K562 (cell line): Measurements from ENCODE around the gene NECTIN4. TPM values are rescaled to one million over a fixed set of nuclear protein-coding genes. Genes with fewer than 3 reads are reported as not detected.

Source experiments
- DMBX1 ChIP-seq: fragments of 250-450 bp; sonication (Bioruptor Pico); IDR thresholded peaks from 2 replicates; pipeline ENCODE4 v1.8.0; 2022; ENCODE audit warnings: inconsistent platforms, mild to moderate bottlenecking, moderate library complexity, borderline replicate concordance
- HLTF ChIP-seq: fragments of 450-650 bp; IDR thresholded peaks from 2 replicates; pipeline ENCODE4 v1.6.1; 2016
- JUN ChIP-seq, 2 experiments: sonication (generic) in 1 of 2; formaldehyde crosslinking in 1 of 2; IDR thresholded peaks; 2 replicates each; pipeline versions ENCODE4 v1.6.1 to v1.8.0; 2012 to 2022; ENCODE audit warnings: borderline replicate concordance in 2 of 2, mild to moderate bottlenecking in 2 of 2, improper control_type of control experiment in 1 of 2, low read depth in 1 of 2, low read length in 1 of 2, missing genetic modification reagents in 1 of 2
- NCOA2 ChIP-seq, 2 experiments: fragments of 450-650 bp; IDR thresholded peaks; 2 replicates each; pipeline ENCODE4 v1.6.1; 2018; ENCODE audit warnings: mild to moderate bottlenecking in 2 of 2, moderate library complexity in 1 of 2; ENCODE audit not compliant: partially characterized antibody in 2 of 2
- SMARCC2 ChIP-seq: fragments of 450-650 bp; IDR thresholded peaks from 2 replicates; pipeline ENCODE4 v1.6.1; 2017; ENCODE audit warnings: antibody characterized with exemption, moderate library complexity, mild to moderate bottlenecking, low read depth
- TCF15 ChIP-seq: fragments of 250-450 bp; sonication (Bioruptor Pico); IDR thresholded peaks from 2 replicates; pipeline ENCODE4 v1.8.0; 2022; ENCODE audit warnings: moderate library complexity, mild to moderate bottlenecking, inconsistent platforms
- ZNF311 ChIP-seq: fragments of 250-450 bp; sonication (Bioruptor Pico); IDR thresholded peaks from 2 replicates; pipeline ENCODE4 v1.4.0; 2020; ENCODE audit warnings: mild to moderate bottlenecking, moderate library complexity
- ZNF561 ChIP-seq: fragments of 450-650 bp; formaldehyde crosslinking; conservative IDR thresholded peaks from 2 replicates; pipeline ENCODE4 v1.4.0; 2020; ENCODE audit warnings: mild to moderate bottlenecking, moderate library complexity
- ZNF592 ChIP-seq: fragments of 450-650 bp; IDR thresholded peaks from 2 replicates; pipeline ENCODE4 v1.6.1; 2017; ENCODE audit warnings: antibody characterized with exemption, mild to moderate bottlenecking
- ZNF766 ChIP-seq: fragments of 200-800 bp; sonication (Bioruptor generic); conservative IDR thresholded peaks from 2 replicates; pipeline ENCODE4 v1.6.1; 2016; ENCODE audit warnings: missing genetic modification characterization, missing compliant biosample characterization
- polyA plus RNA-seq, 8 experiments: library from polyadenylated mRNA; depleted of rRNA in 4 of 8; stranded (reverse) in 5 of 8; unstranded in 3 of 8; fragments of >200 nt; fragmentation: Nextera tagmentation in 2 of 8; fragmentation: Illumina TruSeq in 1 of 8; extraction: Ambion mirVana in 2 of 8; extraction: Trizol in 1 of 8; gene quantifications; 2 replicates each; pipeline versions ENCODE4 v1.2.1 to v1.2.3, GENCODE V29; 2011 to 2014; ENCODE audit warnings: inconsistent platforms in 1 of 8, missing spikeins in 1 of 8
- total RNA-seq, 7 experiments: library from RNA; depleted of rRNA in 6 of 7; stranded (reverse); fragments of >200 nt in 6 of 7; fragmentation: Illumina TruSeq in 2 of 7; extraction: Trizol in 2 of 7; gene quantifications; 2 replicates each; pipeline versions ENCODE4 v1.2.1 to v1.2.3, GENCODE V29; 2011 to 2021; ENCODE audit warnings: low replicate concordance in 1 of 7
- TF ChIP-seq, protein P1 (sequence below): fragments of 250-450 bp; sonication (Bioruptor Pico); IDR thresholded peaks from 2 replicates; pipeline ENCODE4 v1.8.0; 2022; ENCODE audit warnings: inconsistent platforms

The NECTIN4 gene
- total and polyA plus RNA-seq, 9 of the 15 experiments (the other 6 are each of a cell fraction or from before 2014, with no cell fraction given) = 0.01 to 0.09 TPM; not detected in 7

DNA sequence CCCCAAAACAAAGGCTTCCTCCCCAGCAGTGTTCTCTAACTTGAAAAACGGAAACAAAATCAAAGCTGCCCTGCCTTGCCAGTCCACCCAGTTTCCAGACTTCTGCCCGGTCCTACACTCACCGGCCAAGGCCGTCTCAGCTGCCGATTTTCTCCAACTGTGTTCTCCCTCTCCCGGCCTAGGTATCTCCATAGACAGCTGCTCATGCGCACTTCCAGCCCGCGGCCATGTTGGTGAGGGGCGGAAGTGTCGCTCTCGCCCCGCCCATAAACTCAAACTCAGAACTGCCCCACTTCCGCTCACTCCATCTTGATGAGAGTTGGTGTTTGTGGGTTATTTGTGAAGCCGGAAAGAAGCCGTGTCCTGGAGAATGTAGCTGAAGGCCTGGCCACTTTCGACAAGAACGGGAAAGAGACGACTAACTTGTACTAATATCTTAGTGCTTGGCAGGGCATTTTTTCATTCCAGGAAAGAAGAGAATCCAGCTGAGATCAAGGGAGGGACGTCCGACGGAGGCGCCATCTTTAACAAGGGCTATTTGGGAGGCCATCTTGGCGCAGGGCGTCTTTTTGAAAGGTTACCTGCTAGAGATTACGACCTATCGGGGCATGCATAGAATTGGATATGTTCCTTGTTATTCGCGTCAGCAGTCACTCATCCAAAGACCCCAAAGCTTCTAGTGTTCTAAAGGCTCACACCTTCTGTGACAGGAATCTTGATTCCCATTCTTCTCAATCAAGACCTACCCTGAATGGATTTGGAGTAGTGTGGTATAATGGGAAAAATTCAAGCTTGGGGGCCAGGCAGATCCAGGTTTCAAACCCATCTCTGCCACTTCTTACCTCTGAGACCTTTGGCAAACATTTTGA is 43.4 kb downstream of the NECTIN4 start, which contains the start of gene USF1 (continued):
- TF ChIP-seq ZNF592 (peak; percentile 28; the same call in 1 of the 2 replicates), ZNF561 (no peak), JUN (IDR thresholded peaks at IDR 0.05; ENCODE audit: borderline replicate concordance, low read depth, low read length) (no peak), JUN (CRISPR knock-in tag; IDR thresholded peaks at IDR 0.05; ENCODE audit: borderline replicate concordance) (no peak), DMBX1 (peak; percentile 50; the same call in 1 of the 2 replicates), HLTF (no peak; the same call in 1 of the 2 replicates), TCF15 (no peak), ZNF311 (peak; percentile 64; the same call in 1 of the 2 replicates), SMARCC2 (no peak), ZNF766 (peak; percentile 76; the same call in 1 of the 2 replicates), NCOA2 (IDR thresholded peaks at IDR 0.05; ENCODE audit: partially characterized antibody in 2 of 2) (peak in 1 of 2 experiments; percentile 75)
- TF ChIP-seq, protein P1, sequence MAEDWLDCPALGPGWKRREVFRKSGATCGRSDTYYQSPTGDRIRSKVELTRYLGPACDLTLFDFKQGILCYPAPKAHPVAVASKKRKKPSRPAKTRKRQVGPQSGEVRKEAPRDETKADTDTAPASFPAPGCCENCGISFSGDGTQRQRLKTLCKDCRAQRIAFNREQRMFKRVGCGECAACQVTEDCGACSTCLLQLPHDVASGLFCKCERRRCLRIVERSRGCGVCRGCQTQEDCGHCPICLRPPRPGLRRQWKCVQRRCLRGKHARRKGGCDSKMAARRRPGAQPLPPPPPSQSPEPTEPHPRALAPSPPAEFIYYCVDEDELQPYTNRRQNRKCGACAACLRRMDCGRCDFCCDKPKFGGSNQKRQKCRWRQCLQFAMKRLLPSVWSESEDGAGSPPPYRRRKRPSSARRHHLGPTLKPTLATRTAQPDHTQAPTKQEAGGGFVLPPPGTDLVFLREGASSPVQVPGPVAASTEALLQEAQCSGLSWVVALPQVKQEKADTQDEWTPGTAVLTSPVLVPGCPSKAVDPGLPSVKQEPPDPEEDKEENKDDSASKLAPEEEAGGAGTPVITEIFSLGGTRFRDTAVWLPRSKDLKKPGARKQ (CRISPR knock-in tag) = no peak
